NOMO-1 treated with dmso at 0.1 percent for 144 hours (cell line): ENCODE results near the gene NR6A1.

ENCODE experiments used
- DNase-seq: peaks from one replicate; lab custom pipeline; 2025; ENCODE audit not compliant: unreplicated experiment; lab: John Stamatoyannopoulos, UW

NR6A1 gene

DNA sequence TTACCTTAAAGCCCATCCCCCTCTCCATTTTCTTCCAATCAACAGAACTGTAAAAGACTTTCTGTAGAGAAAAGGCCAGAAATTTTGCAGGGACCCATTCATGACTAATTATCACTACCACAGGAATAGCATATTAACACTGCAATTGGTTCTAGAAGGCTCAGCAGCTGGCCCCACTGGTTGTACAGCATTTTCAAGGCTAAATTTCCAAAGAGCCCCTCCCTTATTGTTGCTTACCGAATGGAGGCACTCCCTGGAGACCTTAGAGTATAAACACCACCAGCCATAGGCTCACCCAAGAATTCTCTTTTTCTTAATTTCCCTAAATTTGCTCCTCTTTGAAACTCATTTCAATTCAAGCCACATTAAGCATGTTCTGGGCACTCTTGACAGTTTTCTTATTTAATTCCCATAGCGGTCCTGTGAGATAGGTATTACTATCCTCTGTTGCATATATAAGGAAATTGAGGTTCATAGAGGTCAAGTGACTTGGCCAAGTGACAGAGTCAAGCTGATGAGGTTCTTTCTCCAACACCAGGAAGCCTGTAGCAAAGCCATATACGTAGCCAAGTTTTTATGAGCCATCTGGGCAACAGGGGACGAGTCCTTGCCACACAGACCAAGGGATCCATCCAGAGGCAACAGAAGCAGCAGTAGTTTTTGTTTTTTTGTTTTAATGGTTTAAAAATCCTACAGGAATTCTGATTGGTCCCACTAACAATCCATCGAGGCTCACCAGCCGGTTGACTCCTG, 180.0 kb downstream of the NR6A1 start:
- DNase-seq = no peak

DNA sequence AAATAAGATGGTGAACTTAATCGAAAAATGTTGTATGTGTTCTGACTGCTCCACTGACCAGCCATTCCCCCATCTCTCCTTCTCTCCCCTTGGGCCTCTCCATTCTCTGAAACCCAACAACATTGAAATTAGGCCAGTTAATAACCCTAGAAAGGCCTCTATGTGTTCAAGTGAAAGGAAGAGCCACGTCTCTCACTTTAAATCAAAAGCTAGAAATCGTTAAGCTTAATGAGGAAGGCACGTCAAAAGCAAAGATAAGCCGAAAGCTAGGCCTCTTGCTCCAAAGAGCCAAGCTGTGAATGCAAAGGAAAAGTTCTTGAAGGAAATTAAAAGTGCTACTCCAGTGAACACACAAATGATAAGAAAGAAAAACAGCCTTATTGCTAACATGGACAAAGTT, 186.5 kb downstream of the NR6A1 start:
- no peak for DNase-seq

DNA sequence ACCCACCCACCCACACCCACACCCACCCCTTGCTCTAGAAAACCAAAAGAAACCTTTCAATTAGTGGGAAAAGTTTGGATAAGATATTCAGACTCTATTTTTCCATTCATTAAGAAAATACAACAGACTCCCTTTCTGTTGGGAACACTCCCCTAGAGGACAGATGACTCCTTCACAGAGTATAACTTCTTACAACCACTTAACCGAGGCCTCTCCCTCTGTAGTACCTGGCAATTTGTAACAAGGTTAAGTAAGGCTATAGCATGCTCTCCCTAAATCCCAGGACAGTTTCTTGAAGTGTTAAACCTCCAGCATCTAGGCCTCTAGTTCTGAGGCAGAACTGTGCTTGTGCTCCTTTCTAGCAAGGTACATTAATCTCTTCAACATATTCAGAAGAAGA, 188.0 kb downstream of the NR6A1 start:
- DNase-seq = no peak

DNA sequence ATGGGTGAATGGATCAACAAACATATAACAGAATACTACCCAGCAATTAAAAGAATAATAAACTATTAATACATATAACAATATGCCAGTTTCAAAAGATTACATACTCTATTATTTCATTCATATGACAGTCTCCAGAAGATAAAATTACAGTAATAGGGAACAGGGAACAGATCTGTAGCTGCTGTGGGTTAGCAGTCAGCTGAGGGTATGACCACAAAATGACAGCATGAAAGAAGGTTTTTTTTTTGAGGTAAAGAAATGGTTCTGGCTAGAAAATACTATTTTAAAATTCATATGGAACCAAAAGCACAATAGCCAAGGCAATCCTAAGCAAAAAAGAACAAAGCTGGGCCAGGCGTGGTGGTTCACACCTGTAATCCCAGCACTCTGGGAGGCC, 190.9 kb downstream of the NR6A1 start:
- no peak for DNase-seq

DNA sequence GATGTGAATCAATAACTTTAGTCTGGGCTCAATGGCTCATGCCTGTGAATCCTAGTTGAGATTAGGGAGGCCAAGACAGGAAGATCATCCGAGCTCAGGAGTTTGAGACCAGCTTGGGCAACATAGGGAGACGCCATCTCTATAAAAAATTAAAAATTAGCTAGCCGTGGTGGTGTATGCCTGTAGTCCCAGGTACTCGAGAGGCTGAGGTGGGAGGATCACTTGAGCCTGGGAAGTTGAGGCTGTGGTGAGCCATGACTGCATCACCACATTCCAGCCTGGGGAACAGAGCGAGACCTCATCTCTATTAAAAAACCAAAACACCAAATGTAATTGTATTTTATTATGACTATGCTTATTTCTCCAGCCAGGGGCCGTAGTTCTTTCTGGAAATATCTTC, 194.4 kb downstream of the NR6A1 start:
- DNase-seq = no peak

DNA sequence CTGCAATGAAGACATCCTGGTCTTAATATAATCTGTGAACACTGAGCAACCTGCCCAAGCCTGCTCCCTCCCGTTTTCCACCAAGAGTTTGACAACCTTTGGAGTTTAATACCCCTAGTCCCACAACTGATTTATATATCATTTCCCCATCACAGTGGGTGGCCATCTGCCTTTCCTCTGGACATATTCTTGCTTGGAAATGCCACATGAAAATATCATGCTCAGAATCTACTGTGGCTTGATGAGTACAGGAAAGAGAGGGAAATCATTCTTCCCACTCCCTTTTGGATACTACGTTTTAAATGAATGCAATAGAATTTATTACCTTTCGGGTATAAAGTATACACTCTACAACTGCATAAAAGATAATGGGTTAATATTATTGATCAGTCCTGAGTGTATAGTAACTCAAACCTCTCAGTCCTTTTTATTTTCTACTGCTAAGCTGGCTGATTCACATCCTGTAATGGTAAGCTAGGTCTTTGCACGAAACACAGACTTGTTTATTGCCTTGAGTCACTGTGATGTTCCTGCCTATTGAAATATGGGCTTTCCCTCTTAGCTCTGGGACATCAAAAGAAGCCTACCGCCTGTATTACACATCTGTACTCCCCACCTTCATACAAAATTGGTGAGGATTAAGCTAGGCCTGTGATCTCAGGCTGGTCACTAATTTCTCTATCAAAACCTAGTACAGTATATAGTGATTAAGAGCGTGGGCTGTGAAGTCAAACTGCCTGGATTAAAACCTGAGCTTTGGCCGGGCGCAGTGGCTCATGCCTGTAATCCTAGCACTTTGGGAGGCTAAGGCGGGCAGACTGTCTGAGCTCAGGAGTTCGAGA, 196.4 kb downstream of the NR6A1 start:
- DNase-seq = no peak

DNA sequence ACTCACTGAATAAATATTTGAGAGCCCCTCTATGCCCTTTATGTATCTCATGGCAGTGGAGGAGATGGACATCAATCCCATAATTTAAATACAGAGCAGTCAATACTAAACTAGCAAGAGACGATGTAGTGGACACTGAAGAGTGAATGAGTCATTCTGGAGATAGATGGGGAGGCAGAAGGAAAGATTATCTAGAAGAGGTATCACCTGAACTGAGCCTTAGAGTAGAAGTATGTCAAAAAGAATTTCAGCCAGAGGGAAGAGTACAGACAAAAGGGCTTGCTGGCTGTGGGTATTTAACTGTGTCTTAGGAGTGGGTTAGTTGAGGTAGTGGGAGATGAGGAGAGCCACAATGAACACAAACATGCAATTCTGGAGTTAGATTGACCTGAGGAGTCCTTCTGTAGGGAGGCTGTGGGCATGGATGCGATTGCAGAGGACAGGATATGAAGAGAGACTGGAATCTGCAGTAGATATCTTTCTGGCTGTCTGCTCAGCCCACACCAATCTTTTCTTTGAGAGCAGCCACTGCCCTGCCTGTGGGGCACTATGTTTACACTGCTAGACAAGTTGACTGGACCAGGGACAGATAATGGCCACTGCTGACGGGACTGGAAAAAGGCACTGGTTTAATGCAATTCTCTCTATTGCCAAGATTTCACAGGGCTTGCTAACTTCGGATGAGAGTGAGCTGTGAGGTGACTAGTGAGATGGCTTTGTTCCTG, 200.0 kb downstream of the NR6A1 start:
- no peak for DNase-seq

DNA sequence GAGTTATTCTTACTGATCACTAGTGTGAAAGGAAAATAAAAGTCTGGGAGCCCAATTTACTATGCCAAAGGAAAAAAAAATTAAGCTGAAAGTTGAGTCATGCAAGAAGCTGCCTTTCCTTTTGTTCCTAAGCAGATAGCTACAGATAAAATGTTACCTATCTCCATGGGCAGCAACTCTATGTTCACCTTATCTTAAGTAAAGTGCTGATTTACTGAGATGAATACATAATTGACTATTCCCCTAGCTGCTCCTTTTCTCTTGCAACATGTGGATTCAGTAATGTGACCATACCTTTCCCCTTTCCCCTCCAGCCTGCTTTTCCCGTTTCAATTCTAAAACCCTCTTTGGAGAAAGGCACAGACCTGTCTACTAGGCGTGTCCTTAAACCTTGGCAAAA, 201.2 kb downstream of the NR6A1 start:
- DNase-seq = no peak

DNA sequence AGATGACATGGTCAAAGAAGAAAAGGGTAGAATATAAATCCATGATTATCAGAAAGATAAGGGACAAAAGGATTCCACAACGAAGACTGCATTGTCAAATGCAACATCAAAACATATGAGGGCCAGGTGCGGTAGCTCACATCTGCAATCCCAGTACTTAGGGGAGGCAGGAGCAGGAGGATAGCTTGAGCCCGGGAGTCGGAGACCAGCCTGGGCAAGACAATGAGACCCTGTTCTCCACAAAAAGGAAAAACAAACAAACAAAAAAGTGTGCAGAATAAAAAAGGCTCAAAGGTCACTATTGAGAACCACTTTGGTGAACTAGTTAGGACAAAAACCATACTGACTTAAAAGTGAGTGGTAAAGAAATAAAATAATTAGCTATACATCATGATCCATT, 203.7 kb downstream of the NR6A1 start:
- DNase-seq = no peak

DNA sequence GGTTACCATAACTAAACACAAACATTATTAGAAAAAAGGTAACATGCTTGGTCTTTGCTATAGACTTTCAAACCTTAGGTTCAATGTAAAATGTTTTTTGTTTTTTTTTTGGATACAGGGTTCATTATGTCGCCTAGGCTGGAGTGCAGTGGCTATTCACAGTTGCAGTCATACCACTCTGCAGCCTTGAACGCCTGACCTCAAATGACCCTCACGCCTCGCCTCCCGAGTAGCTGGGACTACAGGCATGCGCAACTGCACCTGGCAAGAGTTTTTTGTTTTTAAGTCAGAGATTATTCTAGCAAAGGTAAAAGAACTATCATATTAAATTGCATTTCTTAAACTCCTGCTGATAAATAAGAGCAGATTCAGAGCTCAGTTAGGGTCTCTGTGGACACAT, 208.8 kb downstream of the NR6A1 start:
- no peak for DNase-seq

DNA sequence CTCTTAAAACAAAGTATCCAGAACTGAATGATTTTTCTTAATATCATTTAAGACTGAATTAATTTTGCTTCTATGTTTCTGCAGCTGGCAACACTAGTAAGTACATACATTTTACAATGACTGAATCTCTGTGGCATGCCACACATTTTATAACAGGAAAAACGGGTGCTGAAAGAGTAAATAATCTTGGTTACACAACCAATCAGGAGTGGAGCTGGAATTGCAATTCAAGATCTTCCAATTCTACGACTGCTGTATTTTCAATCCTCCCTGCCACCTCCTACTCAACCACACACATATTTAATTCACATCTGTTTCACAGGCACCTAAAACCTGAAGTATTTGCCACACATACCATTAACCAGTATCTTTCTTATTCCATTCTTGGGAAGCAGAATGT, 211.2 kb downstream of the NR6A1 start:
- no peak for DNase-seq

DNA sequence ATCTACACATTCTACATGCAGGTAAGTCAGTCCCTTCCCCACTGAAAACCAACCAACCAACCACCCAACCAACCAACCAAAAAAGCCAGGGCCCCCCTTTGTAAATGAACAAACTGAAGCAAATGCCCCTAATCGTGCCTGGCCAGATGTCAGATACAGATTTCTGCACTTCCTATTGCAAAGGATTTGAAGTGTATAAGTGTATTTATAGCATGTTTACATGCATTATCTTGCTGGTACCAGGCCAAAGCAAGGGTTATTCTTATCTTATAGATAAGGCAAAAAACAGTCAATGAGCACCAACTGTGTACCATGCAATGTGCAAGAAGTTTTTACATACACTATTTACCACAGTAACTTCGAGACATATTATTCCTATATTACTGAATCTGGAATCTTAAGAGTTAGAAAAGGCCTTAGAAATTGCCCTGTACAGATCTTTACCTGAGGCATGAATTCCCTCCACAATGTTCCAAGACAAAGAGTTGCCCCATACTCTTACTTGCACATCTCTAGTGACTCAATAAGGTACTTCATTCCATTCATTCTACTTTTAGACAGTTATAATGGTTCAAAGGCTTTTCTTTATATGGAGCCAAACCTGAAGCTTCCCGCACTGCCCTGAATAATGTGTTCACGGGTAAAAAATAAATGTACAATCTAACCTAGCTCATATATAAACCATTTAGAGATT, 212.2 kb downstream of the NR6A1 start:
- no peak for DNase-seq

DNA sequence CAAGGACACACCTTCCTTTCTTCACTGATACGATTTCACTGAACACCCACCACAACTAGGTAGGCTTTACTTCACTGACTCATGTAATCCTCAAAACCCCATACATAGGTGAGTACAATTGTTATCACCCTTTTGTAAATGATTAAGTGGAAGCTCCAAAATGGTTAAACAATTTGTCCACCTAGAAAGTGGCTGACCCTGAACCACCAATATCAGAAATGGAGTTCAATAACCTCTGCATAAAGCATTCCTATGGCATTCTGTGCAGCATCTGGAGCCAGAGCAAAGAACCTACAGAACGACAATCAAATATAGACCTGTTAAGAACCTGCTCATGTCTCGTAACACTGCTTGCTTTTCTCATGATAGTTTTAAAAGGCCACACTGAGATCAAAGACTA, 213.2 kb downstream of the NR6A1 start:
- DNase-seq = no peak

DNA sequence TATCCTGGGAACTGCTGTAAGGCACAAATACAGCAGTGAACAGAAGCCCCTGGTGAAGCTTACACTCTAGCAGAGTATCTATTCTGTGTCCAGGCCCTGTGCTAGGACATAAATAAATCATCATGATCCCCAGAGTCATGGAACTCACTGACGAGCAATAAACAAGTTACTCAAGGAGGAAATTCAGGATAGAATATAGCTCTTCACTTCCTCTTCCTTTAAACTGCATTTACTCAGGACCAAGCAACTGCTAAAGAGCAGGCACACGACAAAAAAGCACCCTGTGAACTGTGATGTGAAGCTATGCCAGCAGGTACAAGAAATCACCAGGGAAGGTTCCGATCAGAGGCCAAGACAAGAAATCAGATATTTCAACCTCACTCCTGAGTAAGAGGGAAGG, 216.1 kb downstream of the NR6A1 start:
- no peak for DNase-seq

DNA sequence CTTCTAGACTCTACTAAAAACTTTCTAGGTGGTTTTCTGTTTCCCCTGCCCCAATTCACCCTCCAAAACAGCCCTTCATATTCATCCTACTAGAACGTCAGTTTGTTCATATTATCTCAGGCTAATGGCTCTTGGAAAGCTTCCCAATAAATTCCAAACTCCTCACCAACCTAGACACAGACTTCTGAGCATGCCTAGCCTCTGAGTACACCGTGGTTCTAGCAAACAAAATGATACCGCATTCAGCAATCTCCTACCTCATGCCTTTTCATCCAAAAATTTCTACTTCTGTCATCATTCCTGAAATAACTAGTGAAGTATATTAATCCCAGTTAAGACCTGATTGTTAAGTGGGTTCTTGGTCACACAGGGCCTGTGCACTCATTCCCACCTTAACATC, 217.4 kb downstream of the NR6A1 start:
- no peak for DNase-seq

DNA sequence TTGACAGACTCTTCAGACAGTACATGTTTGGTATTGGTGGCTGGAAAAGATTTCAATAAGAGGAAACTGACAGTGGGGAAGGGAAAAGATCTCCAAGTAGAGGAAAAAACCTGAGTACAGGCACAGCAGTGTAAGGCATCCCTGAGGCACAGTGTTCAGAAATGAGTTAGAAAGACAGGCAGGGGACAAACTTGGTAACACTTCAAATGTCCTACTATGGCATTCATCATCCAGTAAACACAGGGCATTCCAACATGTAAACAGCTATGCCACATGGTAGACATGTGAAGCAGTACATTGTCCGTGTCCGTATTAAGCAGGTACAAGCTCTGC, 218.9 kb downstream of the NR6A1 start:
- no peak for DNase-seq

DNA sequence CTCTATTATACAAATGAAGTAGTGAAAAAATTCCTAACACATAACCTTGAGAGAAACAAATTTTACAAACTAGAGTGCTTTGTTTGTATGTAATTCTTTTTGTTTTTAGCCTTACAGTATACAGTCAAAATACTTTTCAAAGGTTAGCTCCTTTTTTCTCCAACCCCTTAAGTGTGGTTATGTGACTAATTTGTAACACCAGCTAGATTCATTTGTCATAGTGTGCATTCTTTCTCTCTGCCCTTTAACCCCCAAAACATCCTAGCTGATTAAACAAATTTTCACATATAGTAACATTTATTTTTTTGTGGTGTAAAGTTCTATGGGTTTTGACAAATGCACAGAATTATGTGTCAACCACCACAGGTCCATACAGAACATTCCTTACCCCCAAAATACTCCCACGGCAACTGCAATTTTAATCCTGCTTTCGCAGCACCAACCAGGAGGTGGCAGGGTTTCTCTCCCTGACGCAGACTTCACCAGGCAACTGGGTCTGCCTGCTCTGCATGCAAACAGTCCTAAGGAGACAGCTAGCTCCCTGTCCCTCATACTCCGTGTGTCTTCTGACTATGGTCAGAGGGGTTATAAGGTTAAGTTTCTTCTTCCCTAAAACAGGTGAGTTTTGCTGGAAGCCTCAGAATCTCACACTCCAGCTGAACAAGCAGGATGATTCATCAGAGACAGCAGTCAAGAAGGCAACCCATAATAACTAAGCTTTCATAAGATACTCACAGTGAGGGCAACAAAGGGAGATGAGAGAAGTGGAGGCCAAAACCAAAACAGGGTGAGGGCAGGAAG, 219.4 kb downstream of the NR6A1 start:
- no peak for DNase-seq

DNA sequence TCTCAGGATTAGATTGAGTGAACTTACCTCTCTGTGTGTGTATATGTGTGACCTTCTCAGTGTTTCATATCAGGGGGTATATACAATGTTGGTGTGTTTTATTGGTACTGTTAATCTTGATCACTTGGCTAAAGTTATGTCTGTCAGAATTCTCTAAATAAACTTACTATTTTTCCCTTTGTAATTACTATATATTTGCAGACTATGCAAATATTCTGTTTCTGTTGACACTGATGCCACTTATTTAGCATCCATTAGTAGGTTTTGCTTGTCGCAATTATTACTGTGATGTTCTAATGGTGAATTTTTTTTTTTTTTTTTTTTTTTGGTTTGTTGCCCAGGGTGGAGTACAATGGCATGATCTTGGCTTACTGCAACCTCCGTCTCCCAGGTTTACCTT, 221.0 kb downstream of the NR6A1 start:
- DNase-seq = no peak

DNA sequence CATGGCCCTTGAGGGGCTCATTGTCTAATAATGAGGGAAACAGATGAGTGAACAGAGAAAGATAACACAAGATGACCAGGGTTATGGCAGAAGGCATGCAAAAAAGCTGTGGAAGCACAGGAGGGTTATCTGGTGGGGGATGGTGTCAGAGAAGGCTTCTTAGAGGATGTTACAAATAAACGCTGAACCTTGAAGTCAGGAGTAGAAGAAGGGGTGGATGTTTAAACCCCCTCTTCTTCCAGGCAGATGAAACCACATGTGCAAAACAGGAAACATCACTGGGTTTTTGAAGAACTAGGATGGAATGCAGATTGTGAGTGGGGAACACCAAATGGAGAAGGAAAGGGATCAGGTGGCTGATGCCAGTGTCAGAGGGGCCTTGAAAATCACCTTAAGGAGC, 222.1 kb downstream of the NR6A1 start:
- DNase-seq = no peak

DNA sequence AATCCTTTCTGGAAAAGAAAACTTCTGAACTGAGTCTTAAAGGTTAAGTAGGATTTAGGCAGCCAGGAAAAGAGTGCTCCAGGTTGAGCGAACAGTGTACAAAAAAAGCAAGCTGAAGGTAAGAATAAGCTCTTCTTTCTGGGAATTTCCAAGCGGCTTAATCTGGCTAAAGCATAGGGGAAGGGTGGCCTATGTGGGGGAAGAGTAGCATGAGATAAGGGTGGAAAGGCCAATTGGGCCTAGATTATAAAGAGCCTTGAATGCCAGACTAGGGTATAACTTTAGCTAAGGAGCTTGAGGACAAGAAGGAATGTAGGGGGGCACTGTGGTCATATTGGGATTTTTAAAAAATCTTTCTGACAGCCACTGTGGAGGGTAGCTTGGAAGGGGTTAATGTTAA, 226.6 kb downstream of the NR6A1 start:
- no peak for DNase-seq

DNA sequence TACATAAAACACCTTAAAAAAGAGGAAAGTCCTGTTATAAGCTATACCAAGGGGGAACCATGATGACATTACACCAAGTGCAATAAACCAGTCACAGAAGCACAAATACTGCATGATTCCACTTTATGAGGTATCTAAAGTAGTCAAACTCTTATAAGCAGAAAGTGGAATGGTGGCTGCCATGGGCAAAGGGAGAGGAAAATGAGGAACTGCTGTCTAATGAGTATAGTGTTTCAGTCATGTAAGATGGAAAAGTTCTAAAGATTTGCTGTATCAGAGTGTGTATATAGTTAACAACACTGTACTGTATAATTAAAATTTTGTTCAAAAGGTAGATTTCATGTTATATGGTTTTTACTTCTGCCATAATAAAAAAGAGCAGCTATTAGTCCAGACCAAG, 229.3 kb downstream of the NR6A1 start:
- DNase-seq = no peak
